Testis (tissue), 2 donors: Measurements from ENCODE around the gene UTP14A.
"Not testable (repeated sequence)": the region's sequence is repeated elsewhere in the genome, so short reads cannot be mapped to it uniquely, and the experiment has no call there.

Experiments used
- POLR2A ChIP-seq: fragments of 450-650 bp; IDR thresholded peaks from one replicate; pipeline ENCODE4 v1.6.1; 2017; ENCODE audit warnings: antibody characterized with exemption, mild to moderate bottlenecking, moderate library complexity
- TF ChIP-seq, protein P1 (sequence below), 3 experiments: fragments of 450-650 bp in 2 of 3; fragments of 200-600 bp in 1 of 3; sonication (generic) in 1 of 3; IDR thresholded peaks; one replicate each; pipeline ENCODE4 v1.5.1; 2016 to 2019; ENCODE audit warnings: antibody characterized with exemption in 3 of 3, mild to moderate bottlenecking in 2 of 3, moderate library complexity in 1 of 3

DNA sequence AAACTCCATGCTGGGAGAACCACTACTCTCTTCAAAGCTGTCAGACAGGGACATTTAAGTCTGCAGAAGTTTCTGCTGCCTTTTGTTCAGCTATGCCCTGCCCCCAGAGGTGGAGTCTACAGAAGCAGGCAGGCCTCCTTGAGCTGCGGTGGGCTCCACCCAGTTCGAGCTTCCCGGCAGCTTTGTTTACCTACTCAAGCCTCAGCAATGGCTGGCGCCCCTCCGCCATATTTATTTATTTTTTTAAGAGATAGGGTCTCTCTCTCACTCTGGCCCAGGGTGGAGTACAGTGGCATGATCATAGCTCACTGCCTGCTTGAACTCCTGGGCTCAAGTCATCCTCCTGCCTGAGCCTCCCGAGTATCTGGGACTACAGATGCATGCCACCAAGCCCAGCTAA lies 46.8 kb upstream of the UTP14A start:
- TF ChIP-seq, protein P1, sequence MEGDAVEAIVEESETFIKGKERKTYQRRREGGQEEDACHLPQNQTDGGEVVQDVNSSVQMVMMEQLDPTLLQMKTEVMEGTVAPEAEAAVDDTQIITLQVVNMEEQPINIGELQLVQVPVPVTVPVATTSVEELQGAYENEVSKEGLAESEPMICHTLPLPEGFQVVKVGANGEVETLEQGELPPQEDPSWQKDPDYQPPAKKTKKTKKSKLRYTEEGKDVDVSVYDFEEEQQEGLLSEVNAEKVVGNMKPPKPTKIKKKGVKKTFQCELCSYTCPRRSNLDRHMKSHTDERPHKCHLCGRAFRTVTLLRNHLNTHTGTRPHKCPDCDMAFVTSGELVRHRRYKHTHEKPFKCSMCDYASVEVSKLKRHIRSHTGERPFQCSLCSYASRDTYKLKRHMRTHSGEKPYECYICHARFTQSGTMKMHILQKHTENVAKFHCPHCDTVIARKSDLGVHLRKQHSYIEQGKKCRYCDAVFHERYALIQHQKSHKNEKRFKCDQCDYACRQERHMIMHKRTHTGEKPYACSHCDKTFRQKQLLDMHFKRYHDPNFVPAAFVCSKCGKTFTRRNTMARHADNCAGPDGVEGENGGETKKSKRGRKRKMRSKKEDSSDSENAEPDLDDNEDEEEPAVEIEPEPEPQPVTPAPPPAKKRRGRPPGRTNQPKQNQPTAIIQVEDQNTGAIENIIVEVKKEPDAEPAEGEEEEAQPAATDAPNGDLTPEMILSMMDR (IDR thresholded peaks at IDR 0.05): not testable (repeated sequence)
- not testable (repeated sequence) for TF ChIP-seq POLR2A
